Measurements from ENCODE around the gene FUCA1.

DNA sequence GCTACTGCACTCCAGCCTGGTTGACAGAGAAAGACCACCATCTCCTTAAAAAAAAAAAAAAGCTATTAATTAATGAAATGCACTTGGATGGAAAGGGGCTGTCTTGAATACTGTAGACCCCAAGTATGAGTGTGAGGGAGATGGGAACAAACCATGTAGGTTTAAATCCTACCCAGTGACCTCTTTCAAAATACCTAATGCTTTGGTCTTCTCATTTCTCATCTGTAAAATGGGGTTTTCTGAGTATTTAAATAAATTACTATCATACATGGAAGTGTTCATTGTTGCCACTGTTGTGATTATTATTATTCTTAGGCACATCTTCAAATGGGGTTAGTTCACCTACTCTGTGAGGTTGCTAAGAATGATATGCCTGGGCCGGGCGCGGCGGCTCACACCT, 17.1 kb upstream of the FUCA1 start:
- TF ChIP-seq ZFP30 (CRISPR knock-in tag; IDR thresholded peaks at IDR 0.05) (no peak), CSRNP3 (CRISPR knock-in tag; IDR thresholded peaks at IDR 0.05) (no peak), TSHZ2 (CRISPR knock-in tag; IDR thresholded peaks at IDR 0.05) (no peak), ZFP3 (CRISPR knock-in tag; IDR thresholded peaks at IDR 0.05) (no peak), ARNTL (CRISPR knock-in tag; IDR thresholded peaks at IDR 0.05; ENCODE audit: borderline replicate concordance, low read depth) (no peak), CREB5 (CRISPR knock-in tag; IDR thresholded peaks at IDR 0.05; ENCODE audit: low read depth) (no peak), SNAI2 (CRISPR knock-in tag; IDR thresholded peaks at IDR 0.05) (no peak), TCF4 (CRISPR knock-in tag; IDR thresholded peaks at IDR 0.05; ENCODE audit: borderline replicate concordance) (no peak), TOX (CRISPR knock-in tag; IDR thresholded peaks at IDR 0.05; ENCODE audit: borderline replicate concordance) (no peak), RARB (CRISPR knock-in tag; IDR thresholded peaks at IDR 0.05) (no peak), OSR1 (CRISPR knock-in tag; IDR thresholded peaks at IDR 0.05) (no peak)
- TF ChIP-seq, protein P1, sequence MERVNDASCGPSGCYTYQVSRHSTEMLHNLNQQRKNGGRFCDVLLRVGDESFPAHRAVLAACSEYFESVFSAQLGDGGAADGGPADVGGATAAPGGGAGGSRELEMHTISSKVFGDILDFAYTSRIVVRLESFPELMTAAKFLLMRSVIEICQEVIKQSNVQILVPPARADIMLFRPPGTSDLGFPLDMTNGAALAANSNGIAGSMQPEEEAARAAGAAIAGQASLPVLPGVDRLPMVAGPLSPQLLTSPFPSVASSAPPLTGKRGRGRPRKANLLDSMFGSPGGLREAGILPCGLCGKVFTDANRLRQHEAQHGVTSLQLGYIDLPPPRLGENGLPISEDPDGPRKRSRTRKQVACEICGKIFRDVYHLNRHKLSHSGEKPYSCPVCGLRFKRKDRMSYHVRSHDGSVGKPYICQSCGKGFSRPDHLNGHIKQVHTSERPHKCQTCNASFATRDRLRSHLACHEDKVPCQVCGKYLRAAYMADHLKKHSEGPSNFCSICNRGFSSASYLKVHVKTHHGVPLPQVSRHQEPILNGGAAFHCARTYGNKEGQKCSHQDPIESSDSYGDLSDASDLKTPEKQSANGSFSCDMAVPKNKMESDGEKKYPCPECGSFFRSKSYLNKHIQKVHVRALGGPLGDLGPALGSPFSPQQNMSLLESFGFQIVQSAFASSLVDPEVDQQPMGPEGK (CRISPR knock-in tag; IDR thresholded peaks at IDR 0.05; ENCODE audit: borderline replicate concordance), result no peak
- TF ChIP-seq, protein P2, sequence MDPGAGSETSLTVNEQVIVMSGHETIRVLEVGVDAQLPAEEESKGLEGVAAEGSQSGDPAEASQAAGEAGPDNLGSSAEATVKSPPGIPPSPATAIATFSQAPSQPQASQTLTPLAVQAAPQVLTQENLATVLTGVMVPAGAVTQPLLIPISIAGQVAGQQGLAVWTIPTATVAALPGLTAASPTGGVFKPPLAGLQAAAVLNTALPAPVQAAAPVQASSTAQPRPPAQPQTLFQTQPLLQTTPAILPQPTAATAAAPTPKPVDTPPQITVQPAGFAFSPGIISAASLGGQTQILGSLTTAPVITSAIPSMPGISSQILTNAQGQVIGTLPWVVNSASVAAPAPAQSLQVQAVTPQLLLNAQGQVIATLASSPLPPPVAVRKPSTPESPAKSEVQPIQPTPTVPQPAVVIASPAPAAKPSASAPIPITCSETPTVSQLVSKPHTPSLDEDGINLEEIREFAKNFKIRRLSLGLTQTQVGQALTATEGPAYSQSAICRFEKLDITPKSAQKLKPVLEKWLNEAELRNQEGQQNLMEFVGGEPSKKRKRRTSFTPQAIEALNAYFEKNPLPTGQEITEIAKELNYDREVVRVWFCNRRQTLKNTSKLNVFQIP (CRISPR knock-in tag; IDR thresholded peaks at IDR 0.05; ENCODE audit: borderline replicate concordance, low read depth), result no peak
